KOPT-K1 (cell line): ENCODE data around the gene GJD4.

Experiments used
- H3K27ac ChIP-seq: fragments of 200-600 bp; sonication (generic); 2 replicates; pipeline ENCODE4 v1.5.1; 2016; ENCODE audit warnings: antibody characterized with exemption, mild to moderate bottlenecking, low read depth, low read length; ENCODE audit not compliant: poor library complexity, severe bottlenecking
- H3K36me3 ChIP-seq: fragments of 200-600 bp; sonication (generic); 2 replicates; pipeline ENCODE4 v1.5.1; 2017; ENCODE audit warnings: antibody characterized with exemption, mild to moderate bottlenecking, low read length, moderate library complexity; ENCODE audit not compliant: insufficient read depth
- H3K9me3 ChIP-seq: fragments of 200-600 bp; sonication (generic); 2 replicates; pipeline ENCODE4 v1.5.1; 2017; ENCODE audit warnings: antibody characterized with exemption, low read length, mild to moderate bottlenecking; ENCODE audit not compliant: insufficient read depth, poor library complexity, severe bottlenecking

Gene GJD4

GRCh38 chr10:35592441-35592840 is 12.7 kb upstream of the GJD4 start:
- peaks cover 26% of the 10 kb centered on the region for H3K9me3 ChIP-seq
- H3K36me3 ChIP-seq: no peaks in the 10 kb centered on the region
- H3K27ac ChIP-seq: no peak overlapping the region

DNA sequence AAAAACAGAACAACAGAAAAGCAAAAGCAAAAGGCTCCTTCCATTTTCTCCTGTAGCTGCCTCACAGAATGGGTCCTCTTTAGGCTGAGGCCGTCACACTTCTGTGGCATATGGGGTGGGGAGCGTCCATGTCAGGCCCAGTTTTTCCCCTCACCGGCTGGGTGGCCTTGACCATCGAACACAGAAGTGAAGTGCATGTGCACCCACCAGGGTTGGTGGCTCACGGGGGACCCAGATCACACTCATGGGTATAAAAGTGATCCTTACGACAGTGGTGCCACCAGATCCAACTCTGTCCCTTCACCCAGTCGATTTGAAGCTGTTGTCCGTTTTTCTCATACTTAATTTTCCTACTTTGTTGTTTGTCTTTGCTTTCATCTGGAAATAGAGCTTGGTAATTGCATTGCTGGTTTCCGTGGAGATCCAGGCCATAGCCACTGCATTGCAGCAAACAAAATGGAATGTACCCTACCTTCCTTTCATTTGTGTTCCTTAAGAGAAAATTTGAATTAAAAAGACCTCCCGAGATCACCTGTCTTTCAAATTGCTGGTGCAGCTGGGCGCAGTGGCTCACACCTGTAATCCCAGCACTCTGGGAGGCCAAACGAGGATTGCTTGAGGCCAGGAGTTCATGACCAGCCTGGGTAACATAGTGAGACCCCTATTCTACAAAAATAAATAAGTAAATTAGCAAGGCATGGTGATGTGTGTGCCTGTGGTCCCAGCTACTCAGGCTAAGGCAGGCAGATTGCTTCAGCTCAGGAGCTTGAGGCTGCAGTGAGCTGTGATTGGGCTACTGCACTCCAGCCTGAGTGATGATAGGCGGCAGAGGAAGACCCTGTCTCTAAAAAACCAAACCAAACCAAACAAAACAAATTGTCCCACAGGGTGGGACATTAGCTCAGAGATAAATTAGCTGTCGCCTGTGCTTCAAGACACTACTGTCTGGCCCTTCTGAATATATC is 10.7 kb upstream of the GJD4 start:
- Histone ChIP-seq H3K9me3 (peaks cover 26% of the 10 kb centered on the region), H3K36me3 (no peaks in the 10 kb centered on the region), H3K27ac (no peak overlapping the region)

DNA sequence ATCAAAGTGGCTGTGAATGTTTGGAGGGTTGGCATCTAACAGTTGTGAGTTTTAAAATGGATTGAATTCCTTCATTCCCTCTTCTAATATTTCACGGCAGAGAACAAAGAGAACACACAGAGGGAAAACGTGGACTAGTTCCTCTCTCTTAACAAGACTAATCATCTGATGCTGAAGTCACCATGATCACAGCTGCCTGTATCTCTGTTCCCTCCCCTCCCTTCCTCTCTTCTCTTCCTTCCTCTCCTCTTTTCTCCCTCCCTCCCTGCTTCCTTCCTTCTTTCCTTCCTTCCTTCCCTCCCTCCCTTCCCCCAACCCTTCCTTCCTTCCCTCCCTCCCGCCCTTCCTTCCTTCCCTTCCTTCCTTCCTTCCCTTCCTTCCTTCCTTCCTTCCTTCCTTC is 10.0 kb upstream of the GJD4 start:
- H3K36me3 ChIP-seq: no peaks in the 10 kb centered on the region
- H3K27ac ChIP-seq: no peak overlapping the region

DNA sequence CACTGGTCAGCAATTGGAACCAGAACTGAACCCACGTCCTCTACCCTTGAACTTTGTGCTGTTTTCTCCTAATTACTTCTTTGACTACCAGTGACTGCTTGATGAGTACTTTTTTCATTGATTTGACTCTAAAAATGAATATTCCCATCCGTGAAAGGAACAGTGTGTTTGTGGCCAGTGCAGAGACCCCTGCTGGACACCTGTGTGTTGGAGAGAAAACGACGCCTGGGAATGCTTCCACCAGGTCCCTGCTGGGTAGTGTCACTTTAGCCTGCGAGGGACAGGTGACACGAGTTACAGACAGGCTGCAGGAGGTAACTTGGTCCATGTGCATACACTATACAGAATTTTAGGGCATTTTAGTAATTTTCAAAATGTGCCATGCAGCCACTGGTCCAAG is 6.8 kb upstream of the GJD4 start:
- Histone ChIP-seq H3K9me3 (no peaks in the 10 kb centered on the region), H3K36me3 (no peaks in the 10 kb centered on the region), H3K27ac (no peak overlapping the region)

More for the DNA sequence above, 10.0 kb upstream of the GJD4 start:
- H3K9me3 ChIP-seq: peaks cover 26% of the 10 kb centered on the region

GRCh38 chr10:35600193-35600592 is 4.9 kb upstream of the GJD4 start:
- no peaks in the 10 kb centered on the region for H3K9me3 ChIP-seq
- no peak overlapping the region for H3K27ac ChIP-seq
- H3K36me3 ChIP-seq: no peaks in the 10 kb centered on the region

DNA sequence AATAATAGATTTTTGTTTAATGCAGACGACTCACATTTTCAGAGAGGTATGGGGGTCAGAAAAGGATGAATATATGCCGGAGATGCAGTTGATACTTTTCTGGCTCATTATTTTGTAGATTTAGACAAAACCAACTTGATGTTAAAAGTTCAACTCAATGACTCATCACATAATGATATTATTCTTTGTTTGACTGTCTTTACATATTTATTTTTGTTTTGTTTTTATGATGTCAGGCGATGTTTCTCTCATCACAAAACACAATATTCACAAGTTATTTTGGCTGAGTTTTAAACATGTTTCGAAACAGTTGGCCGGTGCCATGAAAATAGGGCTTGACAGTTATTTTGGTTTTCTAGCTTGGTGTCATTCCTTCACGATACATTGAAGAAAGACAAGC is 1.3 kb downstream of the GJD4 start:
- no peaks in the 10 kb centered on the region for H3K36me3 ChIP-seq
- H3K9me3 ChIP-seq: peaks cover 11% of the 10 kb centered on the region
- H3K27ac ChIP-seq: no peak overlapping the region

DNA sequence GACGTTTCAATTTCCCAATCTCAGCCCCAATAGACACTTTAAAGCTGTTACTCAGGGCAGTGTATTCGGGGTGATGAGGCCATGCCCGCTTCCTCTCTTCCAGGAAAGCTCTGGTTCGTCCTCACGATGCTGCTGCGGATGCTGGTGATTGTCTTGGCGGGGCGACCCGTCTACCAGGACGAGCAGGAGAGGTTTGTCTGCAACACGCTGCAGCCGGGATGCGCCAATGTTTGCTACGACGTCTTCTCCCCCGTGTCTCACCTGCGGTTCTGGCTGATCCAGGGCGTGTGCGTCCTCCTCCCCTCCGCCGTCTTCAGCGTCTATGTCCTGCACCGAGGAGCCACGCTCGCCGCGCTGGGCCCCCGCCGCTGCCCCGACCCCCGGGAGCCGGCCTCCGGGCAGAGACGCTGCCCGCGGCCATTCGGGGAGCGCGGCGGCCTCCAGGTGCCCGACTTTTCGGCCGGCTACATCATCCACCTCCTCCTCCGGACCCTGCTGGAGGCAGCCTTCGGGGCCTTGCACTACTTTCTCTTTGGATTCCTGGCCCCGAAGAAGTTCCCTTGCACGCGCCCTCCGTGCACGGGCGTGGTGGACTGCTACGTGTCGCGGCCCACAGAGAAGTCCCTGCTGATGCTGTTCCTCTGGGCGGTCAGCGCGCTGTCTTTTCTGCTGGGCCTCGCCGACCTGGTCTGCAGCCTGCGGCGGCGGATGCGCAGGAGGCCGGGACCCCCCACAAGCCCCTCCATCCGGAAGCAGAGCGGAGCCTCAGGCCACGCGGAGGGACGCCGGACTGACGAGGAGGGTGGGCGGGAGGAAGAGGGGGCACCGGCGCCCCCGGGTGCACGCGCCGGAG is 2.6 kb downstream of the GJD4 start:
- no peak overlapping the region for H3K27ac ChIP-seq
- peaks cover 11% of the 10 kb centered on the region for H3K9me3 ChIP-seq
- no peaks in the 10 kb centered on the region for H3K36me3 ChIP-seq

- Histone ChIP-seq H3K27ac (no peak overlapping the region), H3K36me3 (no peaks in the 10 kb centered on the region), H3K9me3 (peaks cover 11% of the 10 kb centered on the region)
These were observed 3.2 kb downstream of the GJD4 start for GRCh38 chr10:35608328-35608672.

- Histone ChIP-seq H3K9me3 (peaks cover 11% of the 10 kb centered on the region), H3K27ac (no peak overlapping the region), H3K36me3 (no peaks in the 10 kb centered on the region)
These were observed 6.6 kb downstream of the GJD4 start for GRCh38 chr10:35611750-35612149.

DNA sequence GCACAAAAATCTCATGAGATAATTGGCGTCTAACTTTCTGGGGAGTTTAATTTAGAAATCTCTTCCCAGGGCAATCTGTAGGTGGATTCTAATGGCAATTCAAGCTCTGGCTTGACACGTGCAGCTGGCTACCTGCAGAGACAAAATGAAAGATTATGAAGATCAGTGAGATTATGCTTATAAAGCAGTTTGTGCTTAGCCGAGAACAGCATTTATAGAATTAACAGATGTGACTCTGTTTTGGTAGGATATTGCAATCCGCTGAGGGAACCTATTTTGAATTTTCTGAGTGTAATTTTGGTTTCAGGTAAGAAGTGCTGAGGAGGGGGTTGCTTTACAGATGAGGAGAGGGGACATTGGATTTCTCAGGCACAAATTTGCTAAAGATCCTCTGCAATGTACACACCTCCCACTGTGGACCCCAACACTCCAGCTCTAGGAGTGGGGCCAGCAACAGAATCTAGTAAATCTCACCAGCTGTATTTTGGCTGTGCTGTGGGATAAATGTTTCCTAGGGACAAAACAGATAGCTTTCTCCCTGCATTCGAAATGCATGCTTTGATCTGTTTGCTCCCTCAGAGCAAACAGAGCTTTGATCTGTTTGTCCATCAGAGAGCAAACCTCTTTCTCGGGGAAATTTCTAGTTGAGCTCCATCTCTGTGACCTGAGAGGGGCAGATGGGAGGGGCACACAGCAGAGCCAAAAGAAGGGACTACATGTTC is 7.4 kb downstream of the GJD4 start:
- Histone ChIP-seq H3K9me3 (peaks cover 11% of the 10 kb centered on the region), H3K36me3 (no peaks in the 10 kb centered on the region), H3K27ac (no peak overlapping the region)

- no peak overlapping the region for H3K27ac ChIP-seq
- H3K9me3 ChIP-seq: peaks cover 11% of the 10 kb centered on the region
- no peaks in the 10 kb centered on the region for H3K36me3 ChIP-seq
These were observed 7.9 kb downstream of the GJD4 start for GRCh38 chr10:35613107-35613440.

DNA sequence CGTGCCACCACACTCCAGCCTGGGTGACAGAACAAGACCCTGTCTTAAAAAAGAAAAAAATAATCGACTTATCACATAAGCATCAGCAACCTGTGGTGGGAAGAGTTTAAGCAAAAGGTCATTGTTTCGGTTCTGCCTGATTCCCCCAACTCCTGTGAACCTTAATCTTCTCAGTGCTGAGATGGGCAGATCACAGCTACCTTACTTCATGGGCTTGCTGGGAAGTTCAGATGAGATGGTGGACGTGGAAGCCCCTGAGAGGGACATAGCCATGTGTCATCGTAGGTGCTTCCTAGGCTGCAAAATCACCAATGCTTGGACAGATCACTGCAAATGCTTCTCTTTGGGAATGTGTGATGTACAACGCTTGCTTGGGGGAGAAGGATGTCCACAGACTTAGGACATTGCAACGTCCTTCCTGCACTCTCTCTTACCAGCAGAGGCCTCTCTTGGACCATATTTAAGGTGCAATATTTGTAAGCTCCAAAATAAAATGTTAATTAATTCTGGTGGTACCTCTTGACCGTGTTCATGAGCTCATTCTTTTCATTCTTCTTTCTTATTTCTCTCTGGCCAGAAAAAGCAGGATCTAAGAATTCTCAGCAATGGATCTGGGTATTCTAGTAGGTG is 8.6 kb downstream of the GJD4 start:
- Histone ChIP-seq H3K36me3 (no peaks in the 10 kb centered on the region), H3K27ac (no peak overlapping the region), H3K9me3 (peaks cover 11% of the 10 kb centered on the region)

GRCh38 chr10:35614312-35614711 is 9.2 kb downstream of the GJD4 start:
- Histone ChIP-seq H3K36me3 (no peaks in the 10 kb centered on the region), H3K27ac (no peak overlapping the region), H3K9me3 (peaks cover 16% of the 10 kb centered on the region)

GRCh38 chr10:35626971-35627507 is 21.9 kb downstream of the GJD4 start:
- Histone ChIP-seq H3K9me3 (no peaks in the 10 kb centered on the region), H3K36me3 (no peaks in the 10 kb centered on the region), H3K27ac (no peak overlapping the region)
